Right lobe of liver (tissue), 6 donors: Measurements from ENCODE around the gene TAGLN2. TPM values are rescaled to one million over a fixed set of nuclear protein-coding genes. Genes with fewer than 3 reads are reported as not detected.

Experiments
- ATAC-seq, 4 donors: fragments of 200-7000 bp; cut with Tn5 transposase; one replicate each; pipeline ENCODE4 v1.9.1; 2020; ENCODE audit warnings: mild to moderate bottlenecking in 4 of 4, moderate library complexity in 4 of 4
- DNase-seq, 3 donors: peaks; one replicate each; pipeline ENCODE4 v3.0.0-alpha.2; 2020
- H3K27ac ChIP-seq, 3 donors: fragments of 200-600 bp; one replicate each; pipeline ENCODE4 v1.8.0; 2022
- H3K27me3 ChIP-seq, 2 donors: fragments of 200-600 bp; one replicate each; pipeline ENCODE4 v1.8.0; 2022
- H3K36me3 ChIP-seq, 4 donors: fragments of 200-600 bp; sonication (generic) in 1 of 4; one replicate each; pipeline versions ENCODE4 v1.5.1 to v1.8.0; 2017 to 2022; ENCODE audit warnings: control low read depth in 1 of 4
- H3K4me1 ChIP-seq, 4 donors: fragments of 200-600 bp; sonication (generic) in 1 of 4; one replicate each; pipeline versions ENCODE4 v1.5.1 to v1.8.0; 2017 to 2022; ENCODE audit warnings: control low read depth in 1 of 4
- H3K4me3 ChIP-seq, 3 donors: fragments of 200-600 bp; one replicate each; pipeline ENCODE4 v1.8.0; 2022
- H3K9me3 ChIP-seq, 4 donors: fragments of 200-600 bp; sonication (generic) in 1 of 4; one replicate each; pipeline versions ENCODE4 v1.5.1 to v1.8.0; 2017 to 2022; ENCODE audit warnings: control low read depth in 1 of 4
- POLR2A ChIP-seq: fragments of 450-650 bp; IDR thresholded peaks from one replicate; pipeline ENCODE4 v1.6.1; 2017; ENCODE audit warnings: antibody characterized with exemption, mild to moderate bottlenecking
- WGBS: methylation state at CpG from one replicate; pipeline ENCODE4 v1.1.6; 2018; ENCODE audit warnings: low coverage, low lambda C conversion rate; ENCODE audit not compliant: insufficient coverage; ENCODE audit errors: missing lambda C conversion rate; 5-methylcytosine and 5-hydroxymethylcytosine counted together
- intact Hi-C, 2 donors: fragments of 100-400 bp; cut with DNase I; formaldehyde crosslinking; loops; one replicate each; pipeline versions ENCODE4 v1.11.2 to v1.14.1; 2022
- total RNA-seq, 6 experiments: library from RNA; depleted of rRNA in 2 of 6; stranded (reverse); fragments of >200 nt in 2 of 6; fragmentation: NEBNext Ultra II Directional in 3 of 6; extraction: Animal tissue kit (Norgen Biotek cat#: 25700) in 3 of 6; gene quantifications; one replicate each; pipeline versions ENCODE4 v1.1.0 to v1.2.4, GENCODE V29; 2016 to 2023
- TF ChIP-seq, protein P1 (sequence below), 4 donors: fragments of 200-600 bp in 3 of 4; fragments of 450-650 bp in 1 of 4; IDR thresholded peaks; one replicate each; pipeline versions ENCODE4 v1.5.1 to v1.8.0; 2016 to 2022; ENCODE audit warnings: antibody characterized with exemption in 4 of 4, mild to moderate bottlenecking in 2 of 4
- donor health status: DM: no; HTN: yes; CAD: no.
- donor health status: DM: no; HTN: no; CAD: no.
- donor health status: DM: no; HTN: no; CAD: no.
- donor health status: DM: no; HTN: yes; CAD: no.
- donor health status: DM: no; HTN: yes; CAD: no.

The TAGLN2 gene
- total RNA-seq, 6 experiments from 2014 or later: 53.2 to 200 (median 117) TPM

DNA sequence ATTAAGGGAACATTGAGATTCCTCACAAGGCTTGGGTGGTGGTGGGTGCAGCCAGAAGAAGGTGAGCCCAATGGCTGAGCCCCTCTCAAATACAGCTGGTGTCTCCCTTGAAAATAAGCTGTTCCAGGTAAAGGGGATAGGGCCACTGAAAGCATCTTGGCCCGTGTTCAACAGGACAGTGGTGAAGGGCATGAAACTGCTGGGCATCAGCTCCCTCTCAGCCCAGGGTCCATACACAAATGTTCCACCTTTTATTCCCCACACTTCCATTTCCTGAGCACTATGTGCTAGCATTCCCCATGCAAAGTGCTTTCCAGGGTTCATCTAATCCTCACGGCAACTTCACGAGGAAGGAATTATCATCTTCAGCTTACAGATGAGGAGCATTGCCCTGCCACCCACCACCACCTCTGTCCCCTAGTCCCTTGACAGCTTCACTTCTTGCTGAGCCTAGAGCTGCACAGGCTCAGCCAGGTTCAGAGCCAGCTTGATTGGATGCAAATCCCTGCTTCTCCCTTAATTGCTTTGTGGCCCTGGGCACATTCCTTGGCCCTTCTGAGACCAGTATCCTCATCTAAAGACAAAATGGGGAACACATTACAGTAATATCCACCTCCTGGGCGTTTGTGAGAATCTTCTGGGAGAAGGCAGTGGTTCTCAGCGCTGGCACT, 9.6 kb downstream of the TAGLN2 start:
- H3K27me3 ChIP-seq: no peaks in the 10 kb centered on the region
- no peak for ATAC-seq
- H3K9me3 ChIP-seq: no peaks in the 10 kb centered on the region
- no peaks in the 10 kb centered on the region for H3K4me1 ChIP-seq
- no peak overlapping the region for H3K27ac ChIP-seq
- TF ChIP-seq, protein P1, sequence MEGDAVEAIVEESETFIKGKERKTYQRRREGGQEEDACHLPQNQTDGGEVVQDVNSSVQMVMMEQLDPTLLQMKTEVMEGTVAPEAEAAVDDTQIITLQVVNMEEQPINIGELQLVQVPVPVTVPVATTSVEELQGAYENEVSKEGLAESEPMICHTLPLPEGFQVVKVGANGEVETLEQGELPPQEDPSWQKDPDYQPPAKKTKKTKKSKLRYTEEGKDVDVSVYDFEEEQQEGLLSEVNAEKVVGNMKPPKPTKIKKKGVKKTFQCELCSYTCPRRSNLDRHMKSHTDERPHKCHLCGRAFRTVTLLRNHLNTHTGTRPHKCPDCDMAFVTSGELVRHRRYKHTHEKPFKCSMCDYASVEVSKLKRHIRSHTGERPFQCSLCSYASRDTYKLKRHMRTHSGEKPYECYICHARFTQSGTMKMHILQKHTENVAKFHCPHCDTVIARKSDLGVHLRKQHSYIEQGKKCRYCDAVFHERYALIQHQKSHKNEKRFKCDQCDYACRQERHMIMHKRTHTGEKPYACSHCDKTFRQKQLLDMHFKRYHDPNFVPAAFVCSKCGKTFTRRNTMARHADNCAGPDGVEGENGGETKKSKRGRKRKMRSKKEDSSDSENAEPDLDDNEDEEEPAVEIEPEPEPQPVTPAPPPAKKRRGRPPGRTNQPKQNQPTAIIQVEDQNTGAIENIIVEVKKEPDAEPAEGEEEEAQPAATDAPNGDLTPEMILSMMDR (IDR thresholded peaks at IDR 0.05): no peak
- no peak for TF ChIP-seq POLR2A
- no peak overlapping the region for H3K4me3 ChIP-seq
- 60% methylated on average over 3 of the region's 5 CpGs for WGBS
- peaks cover 16 to 20% (median 19%) of the 10 kb centered on the region in 4 donors for H3K36me3 ChIP-seq
- no peak for DNase-seq
- intact Hi-C loops: no loop called here

DNA sequence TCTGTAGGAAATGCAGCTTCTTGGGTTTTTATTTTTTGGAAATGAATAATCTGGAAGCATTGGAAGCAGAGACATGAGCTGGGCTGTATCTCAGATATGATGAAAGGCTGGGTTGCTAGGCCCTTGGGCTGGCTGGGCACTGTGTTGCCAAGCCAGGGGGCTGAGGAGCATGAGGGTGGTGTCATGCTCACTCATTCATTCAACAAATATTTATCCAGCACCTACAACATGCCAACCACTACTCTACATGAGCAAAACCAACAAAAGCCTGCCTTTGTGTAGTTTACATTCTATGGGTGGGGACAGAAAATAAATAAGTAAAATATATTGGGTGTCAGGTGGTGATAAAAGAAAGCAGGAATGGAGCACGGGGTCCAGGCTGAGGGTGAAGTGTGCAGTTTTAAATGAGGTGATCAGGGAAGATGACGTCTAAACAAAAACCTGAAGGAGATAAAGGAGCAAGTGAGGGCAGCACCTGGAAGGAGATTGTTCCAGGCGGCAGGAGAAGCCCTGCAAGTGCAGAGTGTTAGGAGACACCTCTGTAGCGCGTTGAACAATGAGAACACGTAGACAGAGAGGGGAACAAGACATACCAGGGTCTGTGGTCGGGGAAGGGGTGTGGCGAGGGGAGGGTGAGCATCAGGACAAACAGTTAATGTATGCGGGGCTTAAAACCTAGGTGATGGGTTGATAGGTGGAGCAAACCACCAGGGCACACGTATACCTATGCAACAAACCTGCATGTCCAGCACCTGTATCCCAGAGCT, 10.9 kb downstream of the TAGLN2 start:
- WGBS: 91% methylated on average over 8 of the region's 10 CpGs
- no peak overlapping the region for H3K27ac ChIP-seq
- ATAC-seq: no peak
- H3K36me3 ChIP-seq: peaks cover 11 to 12% (median 12%) of the 10 kb centered on the region in 4 donors
- intact Hi-C loops: no loop called here
- no peaks in the 10 kb centered on the region for H3K4me1 ChIP-seq
- no peak for TF ChIP-seq POLR2A
- TF ChIP-seq, protein P1 (IDR thresholded peaks at IDR 0.05): no peak
- no peak for DNase-seq
- no peaks in the 10 kb centered on the region for H3K27me3 ChIP-seq
- H3K9me3 ChIP-seq: no peaks in the 10 kb centered on the region
- H3K4me3 ChIP-seq: no peak overlapping the region

DNA sequence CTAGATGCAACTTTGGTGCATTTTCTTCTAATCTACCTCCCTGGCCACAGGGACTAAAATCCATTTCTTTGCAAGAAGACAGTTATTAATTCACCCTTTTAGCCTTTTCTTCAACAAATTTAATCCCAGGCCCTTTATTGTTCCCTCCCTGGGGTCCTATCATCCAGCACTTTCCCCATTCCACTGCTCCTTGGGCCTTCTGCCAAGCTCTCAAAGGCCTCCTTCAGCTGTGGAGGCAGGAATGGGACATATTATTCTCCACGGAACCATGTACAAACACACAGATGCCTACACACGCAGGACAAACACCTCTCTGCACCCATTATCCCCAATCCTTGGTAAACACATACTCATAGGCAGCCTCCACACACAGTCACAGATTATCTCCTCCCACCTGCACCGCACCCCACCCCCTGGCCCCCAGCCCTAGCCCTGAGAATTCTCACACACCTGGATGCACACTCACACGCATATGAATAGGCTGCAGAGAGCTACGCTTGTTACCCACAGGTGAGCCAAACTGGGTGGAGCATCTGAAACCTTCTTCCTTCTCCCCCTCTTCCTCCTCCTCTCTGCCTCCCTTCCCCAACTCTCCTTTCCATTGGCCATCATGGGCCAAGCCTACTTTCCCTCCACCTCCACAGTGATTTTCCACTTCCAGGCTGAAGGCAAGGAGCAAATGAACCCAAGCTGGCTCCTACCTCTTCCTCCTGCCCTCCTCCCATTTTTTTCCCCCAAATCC, 11.7 kb downstream of the TAGLN2 start:
- H3K27me3 ChIP-seq: no peaks in the 10 kb centered on the region
- intact Hi-C loops: no loop called here
- no peaks in the 10 kb centered on the region for H3K9me3 ChIP-seq
- peaks cover 3 to 6% (median 4%) of the 10 kb centered on the region in 4 donors for H3K36me3 ChIP-seq
- DNase-seq: no peak
- WGBS: 78% methylated on average over 4 of the region's 5 CpGs
- TF ChIP-seq, protein P1 (IDR thresholded peaks at IDR 0.05): no peak
- no peak for TF ChIP-seq POLR2A
- no peak for ATAC-seq
- no peaks in the 10 kb centered on the region for H3K4me1 ChIP-seq
- H3K4me3 ChIP-seq: no peak overlapping the region
- no peak overlapping the region for H3K27ac ChIP-seq

DNA sequence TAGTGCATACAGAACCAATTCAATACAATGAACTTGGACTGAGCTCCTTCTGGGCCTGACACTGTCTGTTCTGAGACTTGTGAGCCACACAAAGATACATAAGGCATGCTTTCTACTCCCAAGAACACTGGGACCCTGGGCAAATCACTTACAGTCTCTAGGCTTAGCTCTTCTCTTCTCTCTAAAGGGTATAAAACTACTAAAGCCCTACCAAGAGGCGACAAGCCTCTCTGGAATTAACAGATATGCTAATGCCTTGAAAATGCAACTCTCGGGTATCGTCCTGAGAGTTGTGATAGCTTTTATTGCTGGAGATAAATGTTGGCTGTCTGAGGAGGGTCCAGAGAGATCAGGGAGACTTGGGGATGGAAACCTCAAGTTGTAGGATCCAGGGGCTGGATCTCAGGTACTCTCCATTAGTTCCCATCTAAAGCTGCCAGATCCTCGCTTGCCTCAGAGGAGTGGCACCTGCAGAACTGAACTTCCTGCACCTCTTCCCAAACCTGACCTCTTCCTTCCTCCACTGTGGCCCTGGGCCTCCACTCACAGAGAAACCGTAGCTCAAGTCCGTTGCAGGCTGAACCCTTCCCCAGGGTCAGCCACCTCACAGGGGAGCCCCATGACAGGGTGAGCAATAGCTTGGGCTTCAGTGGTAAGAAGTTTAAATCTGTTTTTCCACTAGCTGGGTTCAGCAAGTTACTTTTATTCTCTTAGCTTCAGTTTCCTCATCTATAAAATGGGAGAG, 13.8 kb downstream of the TAGLN2 start:
- Histone ChIP-seq H3K27ac (peak overlapping the region in 1 of 3 donors; percentile 4), H3K4me3 (no peak overlapping the region), H3K4me1 (no peaks in the 10 kb centered on the region), H3K27me3 (no peaks in the 10 kb centered on the region), H3K36me3 (no peaks in the 10 kb centered on the region), H3K9me3 (no peaks in the 10 kb centered on the region)
- intact Hi-C loops: no loop called here
- ATAC-seq (no peak), DNase-seq (no peak)
- TF ChIP-seq POLR2A: no peak
- TF ChIP-seq, protein P1 (IDR thresholded peaks at IDR 0.05): no peak
- 68% methylated on average over 3 of the region's 6 CpGs for WGBS
